A673 (cell line): ENCODE data around the gene FAM110C.
"Not testable (repeated sequence)": the region's sequence is repeated elsewhere in the genome, so short reads cannot be mapped to it uniquely, and the experiment has no call there.

Source experiments
- EZH2 ChIP-seq: fragments of 200-600 bp; sonication (generic); IDR thresholded peaks from 2 replicates; pipeline ENCODE4 v1.6.1; 2017; ENCODE audit warnings: borderline replicate concordance, low read depth, mild to moderate bottlenecking, mixed read lengths, antibody characterized with exemption, low read length; ENCODE audit not compliant: poor library complexity, severe bottlenecking
- TF ChIP-seq, protein P1 (sequence below): fragments of 300-800, 200-600 bp; sonication (generic); conservative IDR thresholded peaks from 2 replicates; pipeline ENCODE4 v1.5.1; 2017; ENCODE audit warnings: low read depth, mild to moderate bottlenecking, antibody characterized with exemption, low read length, moderate library complexity, mixed read lengths

- TF ChIP-seq, protein P1, sequence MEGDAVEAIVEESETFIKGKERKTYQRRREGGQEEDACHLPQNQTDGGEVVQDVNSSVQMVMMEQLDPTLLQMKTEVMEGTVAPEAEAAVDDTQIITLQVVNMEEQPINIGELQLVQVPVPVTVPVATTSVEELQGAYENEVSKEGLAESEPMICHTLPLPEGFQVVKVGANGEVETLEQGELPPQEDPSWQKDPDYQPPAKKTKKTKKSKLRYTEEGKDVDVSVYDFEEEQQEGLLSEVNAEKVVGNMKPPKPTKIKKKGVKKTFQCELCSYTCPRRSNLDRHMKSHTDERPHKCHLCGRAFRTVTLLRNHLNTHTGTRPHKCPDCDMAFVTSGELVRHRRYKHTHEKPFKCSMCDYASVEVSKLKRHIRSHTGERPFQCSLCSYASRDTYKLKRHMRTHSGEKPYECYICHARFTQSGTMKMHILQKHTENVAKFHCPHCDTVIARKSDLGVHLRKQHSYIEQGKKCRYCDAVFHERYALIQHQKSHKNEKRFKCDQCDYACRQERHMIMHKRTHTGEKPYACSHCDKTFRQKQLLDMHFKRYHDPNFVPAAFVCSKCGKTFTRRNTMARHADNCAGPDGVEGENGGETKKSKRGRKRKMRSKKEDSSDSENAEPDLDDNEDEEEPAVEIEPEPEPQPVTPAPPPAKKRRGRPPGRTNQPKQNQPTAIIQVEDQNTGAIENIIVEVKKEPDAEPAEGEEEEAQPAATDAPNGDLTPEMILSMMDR = not testable (repeated sequence)
- TF ChIP-seq EZH2 = not testable (repeated sequence)
These were observed 26.0 kb downstream of the FAM110C start for GRCh38 chr2:20259-20658.
